ENCODE results near the gene SLC16A8. TPM values are rescaled to one million over a fixed set of nuclear protein-coding genes. Genes with fewer than 3 reads are reported as not detected.

SLC16A8 gene
- total and polyA plus RNA-seq, 10 of the 15 experiments (the other 5 are each of a cell fraction or from before 2014, with no cell fraction given): not detected

GRCh38 chr22:38131399-38131798 lies 47.4 kb upstream of the SLC16A8 start:
- BruUV-seq (replicated peaks): no TSS peak
- no peak overlapping the region for H3K27ac ChIP-seq (ENCODE audit: control insufficient read depth, insufficient read depth)
- H4K20me1 ChIP-seq (ENCODE audit: control insufficient read depth, insufficient read depth): no peaks in the 10 kb centered on the region
- no peak for TF ChIP-seq NKRF (conservative IDR thresholded peaks at IDR 0.05)
- CTCF ChIA-PET: interaction anchor here (1.3 kb wide), 1 partner anchor 16 kb away, joined by 5 read pairs; no protein-coding TSS in a partner anchor
- H2AFZ ChIP-seq (ENCODE audit: control insufficient read depth, low read depth, low read length): no peak overlapping the region
- no peaks in the 10 kb centered on the region for H3K79me2 ChIP-seq (ENCODE audit: control insufficient read depth, insufficient read depth, low read length)
- intact Hi-C loops (cut with micrococcal nuclease; ENCODE audit: unreplicated experiment): no loop called here
- no peak overlapping the region for H3K9ac ChIP-seq (ENCODE audit: control insufficient read depth, insufficient read depth, low read length)
- no peak overlapping the region for H3K4me2 ChIP-seq (ENCODE audit: control insufficient read depth, insufficient read depth)
- in situ Hi-C loops (cut with MboI): no loop called here
- WGBS (ENCODE audit: insufficient coverage, insufficient replicate concordance, low lambda C conversion rate, missing lambda C conversion rate): 70% methylated on average over 2 of the region's 2 CpGs
- RAD21 ChIA-PET (ENCODE audit: unreplicated experiment): no interaction called here
- no peaks in the 10 kb centered on the region for H3K27me3 ChIP-seq (replicated peaks in 1 of 2; ENCODE audit: control insufficient read depth in 2 of 2, insufficient read depth in 2 of 2, low read length in 1 of 2)
- H3K4me1 ChIP-seq (ENCODE audit: control insufficient read depth, insufficient read depth, low read length): no peaks in the 10 kb centered on the region
- no peak for ATAC-seq
- SMC1A ChIA-PET (ENCODE audit: uncharacterized antibody, unreplicated experiment): no interaction called here
- no peaks in the 10 kb centered on the region for H3K9me3 ChIP-seq (replicated peaks; ENCODE audit: control insufficient read depth, insufficient read depth, low read length)
- FAIRE-seq: no peak
- peaks cover 3 to 4% of the 10 kb centered on the region in 2 experiments; a peak in 3 of 4 replicates for H3K36me3 ChIP-seq (ENCODE audit: control insufficient read depth in 2 of 2, insufficient read depth in 2 of 2, low read length in 1 of 2)
- H3K4me3 ChIP-seq: no peak overlapping the region
- no peak for DNase-seq (ENCODE audit: low read depth, low spot score)
- POLR2A ChIA-PET: no interaction called here

GRCh38 chr22:38129856-38130255 lies 45.9 kb upstream of the SLC16A8 start:
- Histone ChIP-seq H3K79me2 (ENCODE audit: control insufficient read depth, insufficient read depth, low read length) (no peaks in the 10 kb centered on the region), H4K20me1 (ENCODE audit: control insufficient read depth, insufficient read depth) (no peaks in the 10 kb centered on the region), H3K4me1 (ENCODE audit: control insufficient read depth, insufficient read depth, low read length) (no peaks in the 10 kb centered on the region), H3K9me3 (replicated peaks; ENCODE audit: control insufficient read depth, insufficient read depth, low read length) (no peaks in the 10 kb centered on the region), H2AFZ (ENCODE audit: control insufficient read depth, low read depth, low read length) (no peak overlapping the region), H3K27me3 (replicated peaks in 1 of 2; ENCODE audit: control insufficient read depth in 2 of 2, insufficient read depth in 2 of 2, low read length in 1 of 2) (no peaks in the 10 kb centered on the region), H3K4me2 (ENCODE audit: control insufficient read depth, insufficient read depth) (no peak overlapping the region), H3K27ac (ENCODE audit: control insufficient read depth, insufficient read depth) (no peak overlapping the region), H3K4me3 (no peak overlapping the region), H3K36me3 (ENCODE audit: control insufficient read depth in 2 of 2, insufficient read depth in 2 of 2, low read length in 1 of 2) (peaks cover 3 to 4% of the 10 kb centered on the region in 2 experiments), H3K9ac (ENCODE audit: control insufficient read depth, insufficient read depth, low read length) (no peak overlapping the region)
- DNase-seq (ENCODE audit: low read depth, low spot score): no peak
- no peak for TF ChIP-seq PAX5 (IDR thresholded peaks at IDR 0.05; ENCODE audit: borderline replicate concordance, low read depth, low read length)
- in situ Hi-C loops (cut with MboI): no loop called here
- BruUV-seq (replicated peaks): no TSS peak
- ATAC-seq: no peak
- WGBS (ENCODE audit: insufficient coverage, insufficient replicate concordance, low lambda C conversion rate, missing lambda C conversion rate): 54% methylated on average over 9 of the region's 9 CpGs
- ChIA-PET RAD21 (ENCODE audit: unreplicated experiment) (no interaction called here), CTCF (interaction anchor here (1.3 kb wide), 1 partner anchor 15 kb away, joined by 5 read pairs; no protein-coding TSS in a partner anchor), SMC1A (ENCODE audit: uncharacterized antibody, unreplicated experiment) (no interaction called here), POLR2A (no interaction called here)
- no peak for FAIRE-seq
- intact Hi-C loops (cut with micrococcal nuclease; ENCODE audit: unreplicated experiment): no loop called here

All from GM12878 (cell line).